Measurements from ENCODE around the gene FAHD1. TPM values are rescaled to one million over a fixed set of nuclear protein-coding genes. Genes with fewer than 3 reads are reported as not detected.

Gene FAHD1
- polyA plus RNA-seq, 6 donors from 2014 or later, result 20.2 to 28.1 (median 24.5) TPM

DNA sequence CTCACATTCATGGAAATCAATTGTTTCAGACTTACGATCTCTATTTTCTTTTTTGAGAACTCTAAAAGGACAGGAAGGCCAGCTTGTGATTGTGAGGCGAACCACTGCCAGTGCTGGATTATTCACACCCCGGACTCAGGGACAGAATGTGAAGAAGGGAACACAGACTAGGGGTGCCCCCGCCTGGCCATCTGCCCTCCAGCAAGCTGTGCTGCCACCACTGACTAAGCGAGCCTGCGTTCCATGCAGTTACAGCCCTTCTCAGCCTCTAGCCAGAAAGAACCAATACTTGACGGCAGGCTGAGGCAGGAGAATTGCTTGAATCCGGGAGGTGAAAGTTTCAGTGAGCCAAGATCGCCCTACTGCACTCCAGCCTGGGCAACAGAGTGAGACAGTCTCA, 3.2 kb upstream of the FAHD1 start:
- Mint-ChIP-seq H3K4me1 (peaks cover 11 to 35% (median 25%) of the 10 kb centered on the region in 3 donors), H3K36me3 (no peaks in the 10 kb centered on the region), H3K9me3 (no peaks in the 10 kb centered on the region), H3K27ac (peak overlapping the region in 1 of 6 donors; percentile 30), H3K27me3 (no peaks in the 10 kb centered on the region), H3K4me3 (peak overlapping the region in 5 of 8 donors; percentile 8 to 82 (median 43))
- DNase-seq (no peak), ATAC-seq (ENCODE audit: low read depth in 2 of 2) (no peak)

DNA sequence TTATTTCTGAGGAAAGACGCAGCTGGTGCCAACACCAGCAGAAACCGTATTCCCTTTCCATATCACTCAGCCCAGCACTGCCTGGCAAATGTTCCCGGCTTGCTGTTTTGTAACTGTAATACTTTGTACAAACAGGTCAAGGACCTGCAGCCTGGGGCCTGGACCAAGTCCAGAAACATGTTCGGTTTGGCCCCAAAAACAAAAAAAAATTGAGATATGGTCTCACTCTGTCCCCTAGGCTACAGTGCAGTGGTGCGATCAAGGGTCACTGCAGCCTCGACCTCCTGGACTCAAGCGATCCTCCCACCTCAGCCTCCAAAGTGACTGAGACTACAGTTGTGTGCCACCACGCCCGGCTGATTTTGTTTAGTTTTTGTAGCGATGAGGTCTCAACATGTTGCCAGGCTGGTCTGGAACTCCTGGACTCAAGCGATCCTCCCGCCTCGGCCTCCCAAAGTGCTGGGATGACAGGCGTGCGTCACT, 1.6 kb upstream of the FAHD1 start:
- ATAC-seq (ENCODE audit: low read depth in 2 of 2), result no peak
- Mint-ChIP-seq H3K27me3 (no peaks in the 10 kb centered on the region), H3K9me3 (no peaks in the 10 kb centered on the region), H3K4me3 (peak overlapping the region; percentile 66 to 88 (median 81)), H3K27ac (peak overlapping the region in 4 of 6 donors; percentile 26 to 89 (median 83)), H3K36me3 (no peaks in the 10 kb centered on the region), H3K4me1 (peaks cover 15 to 42% (median 33%) of the 10 kb centered on the region in 3 donors)
- DNase-seq, result no peak

- Mint-ChIP-seq H3K9me3 (no peaks in the 10 kb centered on the region), H3K4me1 (peaks cover 15 to 45% (median 33%) of the 10 kb centered on the region in 3 donors), H3K27me3 (no peaks in the 10 kb centered on the region), H3K36me3 (no peaks in the 10 kb centered on the region), H3K27ac (peak overlapping the region in 4 of 6 donors; percentile 61 to 90 (median 86)), H3K4me3 (peak overlapping the region; percentile 70 to 94 (median 87))
- DNase-seq (no peak), ATAC-seq (ENCODE audit: low read depth in 2 of 2) (peak; percentile 75 to 77)
These were observed 929 bp upstream of the FAHD1 start for GRCh38 chr16:1825864-1826690.

- Mint-ChIP-seq H3K27ac (peak overlapping the region in 1 of 6 donors; percentile 67), H3K4me3 (peak overlapping the region in 6 of 8 donors; percentile 32 to 94 (median 68)), H3K36me3 (no peaks in the 10 kb centered on the region), H3K27me3 (no peaks in the 10 kb centered on the region), H3K9me3 (no peaks in the 10 kb centered on the region), H3K4me1 (peaks cover 15 to 49% (median 35%) of the 10 kb centered on the region in 3 donors)
- no peak for DNase-seq
- ATAC-seq (ENCODE audit: low read depth in 2 of 2), result no peak
These were observed 1.8 kb downstream of the FAHD1 start for GRCh38 chr16:1828645-1829410.

- H3K36me3 Mint-ChIP-seq, result no peaks in the 10 kb centered on the region
- no peak for DNase-seq
- peaks cover 10 to 38% (median 26%) of the 10 kb centered on the region in 3 donors for H3K4me1 Mint-ChIP-seq
- H3K27ac Mint-ChIP-seq, result no peak overlapping the region
- peak overlapping the region in 1 of 8 donors; percentile 19 for H3K4me3 Mint-ChIP-seq
- ATAC-seq (ENCODE audit: low read depth in 2 of 2), result no peak
- H3K27me3 Mint-ChIP-seq, result no peaks in the 10 kb centered on the region
- no peaks in the 10 kb centered on the region for H3K9me3 Mint-ChIP-seq
These were observed 3.2 kb downstream of the FAHD1 start for GRCh38 chr16:1830213-1830612.

DNA sequence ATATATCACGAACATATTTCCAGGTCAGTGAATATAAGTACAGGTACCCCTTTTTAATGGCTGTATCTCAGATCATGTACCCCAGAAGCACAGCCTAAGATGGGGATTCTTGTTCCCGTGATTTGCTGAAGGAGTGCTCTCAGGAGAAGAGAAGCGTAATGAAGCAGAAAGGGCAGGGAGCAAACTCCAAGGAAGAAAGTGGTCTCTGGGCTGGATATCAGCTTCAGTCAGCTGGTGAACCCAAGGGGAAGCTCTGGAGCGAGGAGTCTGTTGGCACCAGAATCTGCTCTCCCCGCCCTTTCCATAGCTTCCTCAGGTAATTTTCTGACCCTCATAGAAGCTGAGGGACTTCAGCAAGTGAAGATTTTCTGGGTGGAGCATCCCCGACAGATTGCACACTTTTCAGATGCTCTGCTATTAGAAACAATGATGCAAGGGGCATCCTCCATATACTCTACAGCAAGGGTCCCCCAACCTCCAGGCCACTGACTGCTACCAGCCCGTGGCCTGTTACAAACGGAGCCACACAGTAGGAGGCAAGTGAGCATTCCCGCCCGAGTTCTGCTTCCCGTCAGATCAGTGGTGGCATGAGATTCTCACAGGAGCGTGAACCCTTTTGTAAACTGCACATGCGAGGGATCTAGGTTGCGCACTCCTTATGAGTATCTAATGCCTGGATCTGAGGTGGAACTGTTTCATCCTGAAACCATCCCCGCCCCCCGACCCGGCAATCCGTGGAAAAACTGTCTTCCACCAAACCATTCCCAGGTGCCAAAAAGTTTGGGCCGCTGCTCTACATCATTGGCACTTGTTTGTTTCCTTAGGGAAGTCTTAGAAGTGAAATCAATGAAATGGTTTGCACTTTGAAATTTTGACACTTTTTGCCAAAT, 4.4 kb downstream of the FAHD1 start:
- peak overlapping the region in 1 of 8 donors; percentile 15 for H3K4me3 Mint-ChIP-seq
- H3K36me3 Mint-ChIP-seq, result no peaks in the 10 kb centered on the region
- peaks cover 10 to 32% (median 21%) of the 10 kb centered on the region in 3 donors for H3K4me1 Mint-ChIP-seq
- DNase-seq, result no peak
- H3K27ac Mint-ChIP-seq, result no peak overlapping the region
- no peak for ATAC-seq (ENCODE audit: low read depth in 2 of 2)
- H3K9me3 Mint-ChIP-seq, result no peaks in the 10 kb centered on the region
- H3K27me3 Mint-ChIP-seq, result no peaks in the 10 kb centered on the region

- ATAC-seq (ENCODE audit: low read depth in 2 of 2), result no peak
- peak overlapping the region in 1 of 6 donors; percentile 26 for H3K27ac Mint-ChIP-seq
These were observed 5.9 kb downstream of the FAHD1 start for GRCh38 chr16:1832838-1833454.

DNA sequence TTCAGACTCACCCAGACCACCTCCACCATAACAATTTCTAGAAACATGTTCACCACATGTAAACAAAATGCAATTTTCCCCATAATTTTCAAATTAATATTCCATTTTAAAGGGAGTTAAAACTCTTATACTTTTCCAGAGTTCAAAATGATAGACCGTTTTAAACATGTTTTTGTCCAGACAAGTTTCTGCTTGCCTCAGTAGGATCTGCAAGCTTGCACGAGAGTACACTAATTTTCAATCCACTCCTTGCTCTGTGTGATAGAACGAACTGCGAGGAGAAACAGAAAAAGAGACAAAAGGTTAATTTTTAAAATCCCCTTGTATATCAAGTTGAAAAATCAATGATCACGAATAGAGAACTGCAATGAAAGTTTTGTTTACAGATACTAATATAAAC, 7.1 kb downstream of the FAHD1 start:
- ATAC-seq (ENCODE audit: low read depth in 2 of 2) (no peak), DNase-seq (no peak)

More at GRCh38 chr16:1832838-1833454, 5.9 kb downstream of the FAHD1 start:
- Mint-ChIP-seq H3K27me3 (no peaks in the 10 kb centered on the region), H3K36me3 (no peaks in the 10 kb centered on the region), H3K4me3 (peak overlapping the region in 1 of 8 donors; percentile 67), H3K9me3 (no peaks in the 10 kb centered on the region), H3K4me1 (peaks cover 4 to 22% (median 14%) of the 10 kb centered on the region in 3 donors)
- no peak for DNase-seq

DNA sequence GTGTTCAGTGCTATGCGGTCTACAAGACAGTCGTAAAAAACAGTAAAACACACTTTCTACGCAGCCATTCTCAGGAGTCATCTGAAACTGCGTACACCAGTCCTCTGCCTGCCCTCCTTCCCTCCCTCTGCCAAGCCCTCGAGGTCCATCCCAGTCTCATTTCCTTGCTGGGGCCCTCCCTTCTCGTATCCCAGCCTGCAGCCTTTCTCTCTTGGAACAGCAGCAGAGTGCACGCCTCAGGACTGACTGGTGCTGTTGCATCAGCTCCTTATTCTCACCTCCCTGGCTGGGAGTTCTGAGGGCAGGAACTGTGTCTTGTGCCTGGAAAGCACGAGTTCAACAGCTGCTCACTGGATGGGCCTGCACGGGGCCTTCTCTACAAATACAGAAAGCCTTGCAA, 12.5 kb downstream of the FAHD1 start:
- ATAC-seq (ENCODE audit: low read depth in 2 of 2) (no peak), DNase-seq (no peak)
- H3K4me3 Mint-ChIP-seq, result no peak overlapping the region
- no peaks in the 10 kb centered on the region for H3K4me1 Mint-ChIP-seq
- no peaks in the 10 kb centered on the region for H3K36me3 Mint-ChIP-seq
- no peaks in the 10 kb centered on the region for H3K27me3 Mint-ChIP-seq
- no peaks in the 10 kb centered on the region for H3K9me3 Mint-ChIP-seq
- H3K27ac Mint-ChIP-seq, result no peak overlapping the region

More for the DNA sequence above, 7.1 kb downstream of the FAHD1 start:
- no peaks in the 10 kb centered on the region for H3K9me3 Mint-ChIP-seq
- H3K36me3 Mint-ChIP-seq, result no peaks in the 10 kb centered on the region
- H3K4me3 Mint-ChIP-seq, result no peak overlapping the region
- H3K27ac Mint-ChIP-seq, result no peak overlapping the region
- no peaks in the 10 kb centered on the region for H3K27me3 Mint-ChIP-seq
- H3K4me1 Mint-ChIP-seq, result peaks cover 2 to 14% (median 10%) of the 10 kb centered on the region in 3 donors

- Mint-ChIP-seq H3K27me3 (peaks cover 10 to 24% (median 24%) of the 10 kb centered on the region in 3 donors), H3K27ac (no peak overlapping the region), H3K4me3 (no peak overlapping the region), H3K9me3 (no peaks in the 10 kb centered on the region), H3K36me3 (no peaks in the 10 kb centered on the region), H3K4me1 (no peaks in the 10 kb centered on the region)
- DNase-seq (no peak), ATAC-seq (ENCODE audit: low read depth in 2 of 2) (no peak)
These were observed 19.0 kb downstream of the FAHD1 start for GRCh38 chr16:1845985-1846384.

DNA sequence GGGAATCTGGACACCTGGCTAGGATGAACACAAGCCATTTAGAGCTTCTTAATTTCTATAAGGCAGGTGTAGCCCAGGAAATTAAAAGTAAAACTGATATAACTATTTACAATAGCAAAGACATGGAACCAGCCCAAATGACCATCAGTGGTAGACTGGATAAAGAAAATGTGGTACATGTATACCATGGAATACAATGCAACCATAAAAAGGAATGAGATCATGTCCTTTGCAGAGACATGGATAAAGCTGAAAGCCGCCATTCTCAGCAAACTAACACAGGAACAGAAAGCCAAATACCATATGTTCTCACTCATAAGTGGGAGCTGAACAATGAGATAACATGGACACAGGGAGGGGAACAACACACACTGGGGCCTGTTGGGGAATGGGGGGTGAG, 19.4 kb downstream of the FAHD1 start:
- H3K27ac Mint-ChIP-seq, result no peak overlapping the region
- H3K36me3 Mint-ChIP-seq, result no peaks in the 10 kb centered on the region
- peaks cover 14 to 28% (median 28%) of the 10 kb centered on the region in 3 donors for H3K27me3 Mint-ChIP-seq
- no peaks in the 10 kb centered on the region for H3K9me3 Mint-ChIP-seq
- H3K4me1 Mint-ChIP-seq, result no peaks in the 10 kb centered on the region
- no peak overlapping the region for H3K4me3 Mint-ChIP-seq
- ATAC-seq (ENCODE audit: low read depth in 2 of 2) (no peak), DNase-seq (no peak)

DNA sequence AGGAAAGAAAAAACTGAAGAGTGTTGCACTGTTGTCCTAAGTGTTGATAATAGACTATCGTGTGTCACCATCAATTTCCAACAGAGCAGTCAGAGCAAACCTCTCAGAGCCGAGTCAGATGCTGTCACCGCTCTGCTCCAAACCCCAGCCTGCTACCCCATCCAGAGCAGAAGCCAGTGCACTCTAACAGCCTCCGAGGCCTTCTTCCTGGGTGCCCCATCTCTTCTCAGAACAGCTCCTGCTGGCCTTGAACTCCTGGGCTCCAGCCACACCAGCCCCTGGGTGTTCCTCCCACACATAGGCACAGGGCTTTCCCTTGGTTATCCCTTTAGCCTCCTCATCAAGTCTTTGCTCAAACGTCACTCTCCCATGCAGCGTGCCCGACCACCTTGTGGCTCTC, 24.0 kb downstream of the FAHD1 start:
- Mint-ChIP-seq H3K4me1 (no peaks in the 10 kb centered on the region), H3K27ac (no peak overlapping the region), H3K36me3 (no peaks in the 10 kb centered on the region), H3K9me3 (no peaks in the 10 kb centered on the region), H3K27me3 (peaks cover 16 to 39% (median 38%) of the 10 kb centered on the region in 3 donors), H3K4me3 (no peak overlapping the region)
- ATAC-seq (ENCODE audit: low read depth in 2 of 2) (no peak), DNase-seq (no peak)
